OCI-LY3 (cell line): ENCODE measurements around the gene RHOJ.
"Not testable (repeated sequence)": the region's sequence is repeated elsewhere in the genome, so short reads cannot be mapped to it uniquely, and the experiment has no call there.

Experiments used
- H2AFZ ChIP-seq: fragments of 200-600, 300-600 bp; shearing (Covaris generic); 2 replicates; pipeline ENCODE4 v1.6.0; 2014; ENCODE audit warnings: antibody characterized with exemption, low read depth, low read length
- H3K27ac ChIP-seq: fragments of 200-600, 300-600 bp; sonication (generic); 2 replicates; pipeline ENCODE4 v1.5.1; 2014; ENCODE audit warnings: mild to moderate bottlenecking, low read length, moderate library complexity, mixed read lengths
- H3K27me3 ChIP-seq: fragments of 200-600, 300-600 bp; sonication (generic); 2 replicates; pipeline ENCODE4 v1.6.1; 2014; ENCODE audit warnings: low read depth, low read length, mixed read lengths
- H3K36me3 ChIP-seq: fragments of 200-600, 300-600 bp; sonication (generic); replicated peaks from 2 replicates; pipeline ENCODE3; 2014; ENCODE audit warnings: low read depth, low read length, mixed read lengths
- H3K4me1 ChIP-seq: fragments of 300-600, 200-600 bp; sonication (generic); 2 replicates; pipeline ENCODE4 v1.6.1; 2014; ENCODE audit warnings: low read length, mixed read lengths
- H3K4me2 ChIP-seq: fragments of 200-600, 300-600 bp; sonication (generic); 2 replicates; pipeline ENCODE4 v1.6.1; 2014; ENCODE audit warnings: low read length, mixed read lengths
- H3K4me3 ChIP-seq: fragments of 300-600, 200-600 bp; sonication (generic); 2 replicates; pipeline ENCODE4 v1.5.1; 2014; ENCODE audit warnings: antibody characterized with exemption, mild to moderate bottlenecking, low read length, moderate library complexity
- H3K79me2 ChIP-seq: fragments of 300-600, 200-600 bp; shearing (Covaris generic); 2 replicates; pipeline ENCODE4 v1.6.1; 2014; ENCODE audit warnings: mild to moderate bottlenecking, low read length, mixed read lengths
- H3K9ac ChIP-seq: fragments of 300-600, 200-600 bp; shearing (Covaris generic); 2 replicates; pipeline ENCODE4 v1.6.0; 2014; ENCODE audit warnings: mild to moderate bottlenecking, low read length, moderate library complexity
- H3K9me3 ChIP-seq: fragments of 200-600, 300-600 bp; shearing (Covaris generic); 2 replicates; pipeline ENCODE4 v1.6.1; 2014; ENCODE audit warnings: low read length, mixed read lengths; ENCODE audit not compliant: insufficient read depth
- H4K20me1 ChIP-seq: fragments of 200-600, 300-600 bp; sonication (generic); 2 replicates; pipeline ENCODE4 v1.6.1; 2016; ENCODE audit warnings: low read length, mixed read lengths; ENCODE audit not compliant: insufficient read depth
- CTCF ChIP-seq: fragments of 200-600, 300-600 bp; sonication (generic); IDR thresholded peaks from 2 replicates; pipeline ENCODE4 v1.5.1; 2014; ENCODE audit warnings: antibody characterized with exemption, low read length, low read depth
- EZH2phosphoT487 ChIP-seq: fragments of 200-600 bp; shearing (Covaris generic); IDR thresholded peaks from 2 replicates; pipeline ENCODE4 v1.6.1; 2018; ENCODE audit warnings: antibody characterized with exemption, mixed run types, low read depth

Gene RHOJ

GRCh38 chr14:63301891-63302534, 97.8 kb downstream of the RHOJ start:
- Histone ChIP-seq H3K79me2 (no peaks in the 10 kb centered on the region), H3K9me3 (no peaks in the 10 kb centered on the region), H3K27me3 (no peaks in the 10 kb centered on the region), H3K36me3 (no peaks in the 10 kb centered on the region), H3K27ac (no peak overlapping the region), H3K4me3 (no peak overlapping the region), H4K20me1 (no peaks in the 10 kb centered on the region), H3K4me2 (no peak overlapping the region), H2AFZ (no peak overlapping the region), H3K9ac (no peak overlapping the region), H3K4me1 (peaks cover 5% of the 10 kb centered on the region; the same call in 1 of the 2 replicates)
- no peak for TF ChIP-seq EZH2phosphoT487
- TF ChIP-seq CTCF = no peak

- H2AFZ ChIP-seq, H3K9me3 ChIP-seq, H3K36me3 ChIP-seq, H3K4me1 ChIP-seq, H3K4me2 ChIP-seq, H3K9ac ChIP-seq, H3K27me3 ChIP-seq, H4K20me1 ChIP-seq, H3K4me3 ChIP-seq, H3K27ac ChIP-seq, H3K79me2 ChIP-seq: not testable (repeated sequence)
Measured at GRCh38 chr14:63304429-63304828, 100.2 kb downstream of the RHOJ start.

GRCh38 chr14:63308723-63309317, 104.6 kb downstream of the RHOJ start:
- no peak overlapping the region; the same call in 1 of the 2 replicates for H2AFZ ChIP-seq
- TF ChIP-seq CTCF (peak; percentile 76), EZH2phosphoT487 (no peak)

GRCh38 chr14:63318835-63319234, 114.6 kb downstream of the RHOJ start, which contains the start of gene GPHB5:
Gene GPHB5, minus strand, starts transcription at chr14:63318935. Its CDS starts 1,086 bp downstream, at chr14:63317849.
- H3K4me3 ChIP-seq = no peak within 1 kb of the TSS
- no peaks in the 10 kb centered on the region for H3K36me3 ChIP-seq
- H3K79me2 ChIP-seq = no peaks in the 10 kb centered on the region
- H4K20me1 ChIP-seq = no peaks in the 10 kb centered on the region
- H3K4me2 ChIP-seq = no peak within 1 kb of the TSS
- 0 out of 2 replicates have a peak, but pooled peaks cover 5% of the 10 kb centered on the region for H3K27me3 ChIP-seq
- H3K9me3 ChIP-seq = no peaks in the 10 kb centered on the region
- H2AFZ ChIP-seq = no peak within 1 kb of the TSS
- H3K27ac ChIP-seq = no peak within 1 kb of the TSS
- TF ChIP-seq CTCF (no peak), EZH2phosphoT487 (no peak)
- H3K4me1 ChIP-seq = no peaks in the 10 kb centered on the region
- H3K9ac ChIP-seq = no peak within 1 kb of the TSS

More at GRCh38 chr14:63308723-63309317, 104.6 kb downstream of the RHOJ start:
- no peak overlapping the region for H3K4me3 ChIP-seq
- no peaks in the 10 kb centered on the region for H3K36me3 ChIP-seq
- H3K4me1 ChIP-seq = no peaks in the 10 kb centered on the region
- no peaks in the 10 kb centered on the region for H4K20me1 ChIP-seq
- peak overlapping the region; percentile 31; the same call in 1 of the 2 replicates for H3K4me2 ChIP-seq
- no peak overlapping the region for H3K27ac ChIP-seq
- H3K79me2 ChIP-seq = no peaks in the 10 kb centered on the region
- H3K27me3 ChIP-seq = peaks cover 13% of the 10 kb centered on the region
- no peaks in the 10 kb centered on the region for H3K9me3 ChIP-seq
- no peak overlapping the region for H3K9ac ChIP-seq
